Mesenteric fat pad (tissue), 1 donor: ENCODE measurements around the gene SRPK2. TPM values are rescaled to one million over a fixed set of nuclear protein-coding genes. Genes with fewer than 3 reads are reported as not detected.
"Not testable (repeated sequence)": the region's sequence is repeated elsewhere in the genome, so short reads cannot be mapped to it uniquely, and the experiment has no call there.

Experiments
- DNase-seq: peaks from one replicate; pipeline ENCODE4 v3.0.0-alpha.2; 2020; ENCODE audit warnings: low spot score
- total RNA-seq: library from RNA; stranded (reverse); fragmentation: NEBNext Ultra II Directional; extraction: Animal tissue kit (Norgen Biotek cat#: 25700); gene quantifications from one replicate; pipeline ENCODE4 v1.2.1, GENCODE V29; 2021
- donor health status: DM: yes; HTN: yes; CAD: no.

The SRPK2 gene
- total RNA-seq, 1 donor from 2014 or later = 42.5 TPM

DNA sequence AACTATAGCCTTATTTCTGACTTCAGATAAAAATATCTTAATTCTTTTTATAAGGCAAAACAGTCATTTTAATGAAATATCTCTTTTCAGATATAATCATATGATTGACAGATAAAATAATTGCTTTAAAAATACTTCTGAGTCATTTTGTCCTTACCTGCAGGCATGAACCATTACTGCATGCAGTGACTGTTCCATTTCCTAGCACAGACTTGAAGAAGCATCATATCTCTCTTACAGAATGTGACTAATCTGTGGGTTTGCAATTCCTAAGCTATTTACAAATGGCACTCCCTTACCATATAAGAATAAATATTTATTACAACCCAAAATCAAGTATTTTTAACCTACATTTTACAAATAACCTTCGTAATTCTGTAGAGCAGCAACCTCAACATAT, 120.7 kb downstream of the SRPK2 start:
- DNase-seq = no peak

DNA sequence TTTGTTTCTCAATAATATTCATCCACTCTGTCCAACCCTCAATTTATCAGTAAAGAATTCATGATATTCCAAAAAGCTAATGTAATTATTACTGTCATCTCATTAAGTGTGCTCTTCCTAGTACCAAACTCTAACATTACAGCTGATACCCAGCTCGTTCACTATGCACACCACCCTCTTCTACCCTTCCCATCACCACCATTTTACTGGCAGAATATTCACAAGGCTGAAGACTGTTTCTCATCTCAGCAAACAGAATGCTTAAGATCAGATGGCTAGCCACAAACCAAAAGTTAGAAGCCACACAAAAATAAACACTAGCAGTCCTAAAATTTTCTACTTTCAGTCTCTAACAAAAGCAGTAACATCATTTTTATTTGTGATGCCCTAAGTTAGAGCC, 121.5 kb downstream of the SRPK2 start:
- no peak for DNase-seq

DNA sequence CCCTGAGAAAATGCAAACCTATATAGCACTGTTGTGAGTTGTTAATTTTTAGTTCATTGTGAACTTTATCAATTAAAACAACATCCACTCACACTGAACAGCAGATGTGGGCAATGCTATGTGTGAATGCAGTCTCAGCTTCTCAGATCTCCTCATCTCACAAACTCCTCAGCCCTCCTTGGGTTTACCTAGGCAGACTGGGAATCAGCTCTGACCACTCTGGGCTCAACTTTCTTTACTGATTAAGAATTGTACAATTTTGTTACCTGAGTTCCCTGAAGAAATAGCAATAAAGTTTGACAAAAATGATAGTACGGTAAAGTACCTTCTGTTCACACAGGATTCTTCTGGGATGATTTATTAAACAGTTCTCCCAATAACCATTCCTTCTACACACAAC, 124.0 kb downstream of the SRPK2 start:
- no peak for DNase-seq

DNA sequence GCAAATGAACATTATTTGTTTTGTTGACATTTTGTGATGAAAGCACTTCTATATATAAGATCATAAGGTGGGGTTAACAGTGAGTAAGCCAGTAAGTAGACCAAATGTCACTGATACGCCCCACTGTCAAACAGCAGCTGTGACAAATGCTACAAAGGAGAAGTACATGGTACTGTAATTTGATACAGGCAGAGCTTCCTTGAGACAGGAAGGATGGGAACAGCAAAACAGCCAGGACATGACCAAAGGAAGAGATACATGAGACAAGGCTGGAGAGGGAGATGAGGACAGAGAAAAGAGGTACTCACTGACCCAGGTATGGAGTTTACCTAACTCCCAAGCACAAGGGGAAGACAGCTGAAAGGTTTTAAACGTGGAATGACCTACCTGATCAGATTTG, 127.0 kb downstream of the SRPK2 start:
- DNase-seq = no peak

DNA sequence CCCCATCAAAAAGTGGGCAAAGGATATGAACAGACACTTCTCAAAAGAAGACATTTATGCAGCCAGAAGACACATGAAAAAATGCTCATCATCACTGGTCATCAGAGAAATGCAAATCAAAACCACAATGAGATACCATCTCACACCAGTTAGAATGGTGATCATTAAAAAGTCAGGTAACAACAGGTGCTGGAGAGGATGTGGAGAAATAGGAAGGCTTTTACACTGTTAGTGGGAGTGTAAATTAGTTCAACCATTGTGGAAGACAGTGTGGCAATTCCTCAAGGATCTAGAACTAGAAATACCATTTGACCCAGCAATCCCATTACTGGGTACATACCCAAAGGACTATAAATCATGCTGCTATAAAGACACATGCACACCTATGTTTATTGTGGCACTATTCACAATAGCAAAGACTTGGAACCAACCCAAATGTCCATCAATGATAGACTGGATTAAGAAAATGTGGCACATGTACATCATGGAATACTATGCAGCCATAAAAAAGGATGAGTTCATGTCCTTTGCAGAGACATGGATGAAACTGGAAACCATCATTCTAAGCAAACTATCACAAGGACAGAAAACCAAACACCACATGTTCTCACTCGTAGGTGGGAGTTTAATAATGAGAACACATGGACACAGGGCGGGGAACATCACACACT, 128.4 kb downstream of the SRPK2 start:
- not testable (repeated sequence) for DNase-seq

DNA sequence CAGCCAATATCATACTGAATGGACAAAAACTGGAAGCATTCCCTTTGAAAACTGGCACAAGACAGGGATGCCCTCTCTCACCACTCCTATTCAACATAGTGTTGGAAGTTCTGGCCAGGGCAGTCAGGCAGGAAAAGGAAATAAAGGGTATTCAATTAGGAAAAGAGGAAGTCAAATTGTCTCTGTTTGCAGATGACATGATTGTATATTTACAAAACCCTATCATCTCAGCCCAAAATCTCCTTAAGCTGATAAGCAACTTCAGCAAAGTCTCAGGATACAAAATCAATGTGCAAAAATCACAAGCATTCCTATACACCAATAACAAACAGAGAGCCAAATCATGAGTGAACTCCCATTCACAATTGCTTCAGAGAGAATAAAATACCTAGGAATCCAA, 129.8 kb downstream of the SRPK2 start:
- not testable (repeated sequence) for DNase-seq

DNA sequence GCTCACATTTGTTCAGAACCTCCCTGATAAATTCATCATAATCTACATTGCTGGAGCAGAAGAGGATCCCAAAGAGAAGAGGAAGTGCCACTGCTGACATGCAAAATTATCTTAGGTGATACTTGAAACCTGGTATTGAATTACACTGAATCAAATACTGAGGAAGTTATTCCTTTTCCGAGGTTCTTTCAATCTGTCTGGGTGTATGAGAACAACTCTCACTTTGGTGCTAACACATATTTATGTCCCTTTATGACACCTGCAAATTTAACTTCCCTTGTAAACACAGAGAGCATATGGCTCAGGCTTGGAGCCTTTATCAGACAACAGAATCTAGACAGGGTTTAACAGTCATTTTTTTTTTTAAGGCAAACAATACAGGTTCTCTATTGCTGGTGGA, 131.4 kb downstream of the SRPK2 start:
- no peak for DNase-seq

DNA sequence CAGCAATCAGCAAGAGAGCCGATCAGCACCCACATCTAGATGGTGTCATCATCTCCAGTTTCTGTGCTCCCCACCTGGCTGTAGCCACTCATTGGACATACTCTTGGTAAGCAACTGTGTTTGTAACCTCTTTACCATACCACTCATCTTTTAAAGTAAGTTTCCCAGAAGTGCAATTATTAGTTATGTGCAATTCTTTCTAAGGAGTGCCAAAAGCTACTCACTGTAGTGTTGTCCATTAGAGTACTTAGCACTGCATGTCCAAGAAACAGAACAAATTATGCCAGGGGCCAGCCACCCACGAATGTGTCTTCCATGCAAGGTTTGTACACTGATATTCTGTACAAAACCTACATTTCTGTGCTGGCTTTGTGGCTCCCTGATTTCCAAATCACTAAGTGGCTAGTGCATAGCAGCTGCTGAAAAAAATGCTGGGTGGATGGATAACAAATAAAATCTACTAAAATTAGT, 131.9 kb downstream of the SRPK2 start:
- no peak for DNase-seq

DNA sequence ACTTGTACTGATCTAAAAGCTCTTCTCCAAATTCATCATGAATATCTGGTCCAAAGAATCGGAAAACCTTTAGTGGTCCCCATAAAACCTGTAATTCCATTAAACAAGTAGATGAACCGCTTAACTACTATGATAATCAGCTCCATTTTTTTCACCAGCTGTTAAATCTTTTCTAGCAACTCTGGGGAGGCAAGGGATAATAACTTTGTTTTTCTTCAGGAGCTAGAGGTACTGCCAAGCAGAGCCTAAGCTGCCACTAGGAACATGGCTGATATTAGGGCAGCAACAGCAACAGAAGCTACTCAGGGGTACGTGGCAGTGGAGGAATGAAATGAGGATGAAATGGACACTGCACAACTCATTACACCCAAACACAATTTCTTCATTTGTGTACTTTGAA, 138.0 kb downstream of the SRPK2 start:
- no peak for DNase-seq

DNA sequence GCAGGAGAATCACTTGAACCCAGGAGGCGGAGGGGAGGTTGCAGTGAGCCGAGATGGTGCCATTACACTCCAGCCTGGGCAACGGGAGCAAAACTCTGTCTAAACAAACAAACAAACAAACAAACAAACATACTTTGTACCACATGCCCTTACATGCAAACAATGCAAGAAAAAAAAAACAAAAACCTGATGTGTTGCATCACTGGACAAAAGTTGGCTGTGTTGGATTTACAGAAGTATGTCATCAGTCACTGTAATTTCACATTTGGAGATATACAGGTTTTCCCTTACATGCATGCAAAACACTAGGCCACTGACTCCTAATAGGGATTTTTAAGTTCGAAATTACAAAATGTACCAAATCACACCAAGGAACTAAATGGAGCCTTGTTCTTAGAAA, 138.5 kb downstream of the SRPK2 start:
- no peak for DNase-seq

DNA sequence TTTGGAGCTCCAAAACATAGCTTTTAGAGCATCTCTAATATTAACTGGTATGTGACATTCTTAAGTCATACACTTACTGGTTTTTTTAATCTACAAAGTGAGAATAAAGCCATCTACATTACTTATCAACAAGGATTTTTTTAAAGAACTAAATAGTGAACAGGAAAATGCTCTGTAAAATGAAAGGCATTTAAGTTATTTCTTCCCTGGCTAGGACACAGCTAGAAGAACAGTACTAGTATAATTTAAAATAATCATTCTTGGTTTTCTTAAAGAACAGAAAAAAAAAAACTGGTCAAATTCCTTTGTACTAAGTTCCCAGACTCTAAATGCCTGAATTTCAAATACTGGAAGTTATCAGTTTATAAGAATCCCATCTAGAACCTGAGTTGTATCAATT, 139.5 kb downstream of the SRPK2 start:
- DNase-seq = no peak

DNA sequence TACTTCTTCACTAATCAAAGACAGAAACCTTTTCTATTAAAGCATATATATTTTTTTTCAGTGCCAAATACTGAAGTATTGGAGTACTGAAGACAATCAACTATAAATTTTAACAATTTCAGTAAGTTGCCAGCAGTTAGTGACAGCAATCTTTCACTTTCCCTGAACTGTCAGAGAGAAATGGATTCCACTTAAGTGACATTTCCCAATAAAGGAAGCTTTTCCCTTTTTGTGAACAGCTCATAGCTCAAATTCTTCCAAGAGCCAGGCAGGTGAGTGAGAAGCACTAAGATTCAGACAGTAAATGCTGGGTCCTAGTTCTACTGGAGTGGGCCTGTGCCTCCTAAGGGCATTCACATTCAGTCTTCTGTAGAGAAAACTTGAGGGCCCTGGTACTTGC, 142.0 kb downstream of the SRPK2 start:
- no peak for DNase-seq

DNA sequence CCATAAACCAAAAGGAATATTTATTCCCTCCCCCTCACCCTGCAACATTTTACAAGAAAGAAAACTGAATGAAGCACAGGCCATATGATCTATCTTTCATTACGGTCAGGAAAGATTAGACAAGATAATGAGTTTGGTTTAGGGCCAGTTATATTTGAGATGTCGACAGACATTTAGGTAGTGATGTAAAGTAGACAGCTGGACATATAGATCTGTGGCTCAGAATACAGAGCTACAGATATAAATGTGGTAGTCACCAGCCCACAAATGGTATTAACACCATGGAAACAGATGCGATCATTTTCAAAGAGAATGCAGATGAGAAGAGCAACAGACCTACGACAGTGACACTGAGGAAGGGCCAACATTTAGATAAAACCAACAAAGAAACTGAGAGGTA, 142.5 kb downstream of the SRPK2 start:
- DNase-seq = no peak

DNA sequence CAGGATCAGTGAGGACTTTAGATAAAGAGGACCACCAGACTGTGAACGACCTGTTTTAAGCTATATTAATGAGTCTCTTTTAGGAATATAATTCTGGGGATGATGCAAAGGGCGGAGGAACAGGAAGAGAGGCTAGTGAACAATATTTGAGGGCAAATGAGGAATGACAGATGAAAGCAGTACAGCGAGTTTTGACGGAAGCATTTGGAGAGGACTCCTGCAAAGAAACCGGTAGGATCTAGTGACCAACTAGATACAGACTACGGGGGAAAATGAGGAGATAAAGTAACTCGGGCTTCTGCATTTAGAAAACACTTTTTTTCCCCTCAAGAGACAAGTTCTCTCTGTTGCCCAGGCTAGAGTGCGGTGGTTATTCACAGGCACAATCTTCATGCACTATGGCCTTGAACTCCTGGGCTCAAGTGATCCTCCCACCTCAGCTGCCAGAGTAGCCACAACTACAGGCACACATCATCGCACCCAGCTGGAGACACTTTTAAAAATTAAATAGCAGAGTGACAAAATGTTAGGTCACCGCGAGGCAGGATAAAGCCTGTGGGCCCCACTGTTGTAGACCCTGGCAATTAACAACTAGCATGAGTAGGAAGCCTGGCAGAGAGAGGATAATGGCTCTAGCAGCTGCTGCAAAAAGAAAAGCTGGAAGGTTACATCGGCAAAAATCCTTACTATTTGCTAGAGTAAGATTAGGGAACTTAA, 143.2 kb downstream of the SRPK2 start:
- no peak for DNase-seq

DNA sequence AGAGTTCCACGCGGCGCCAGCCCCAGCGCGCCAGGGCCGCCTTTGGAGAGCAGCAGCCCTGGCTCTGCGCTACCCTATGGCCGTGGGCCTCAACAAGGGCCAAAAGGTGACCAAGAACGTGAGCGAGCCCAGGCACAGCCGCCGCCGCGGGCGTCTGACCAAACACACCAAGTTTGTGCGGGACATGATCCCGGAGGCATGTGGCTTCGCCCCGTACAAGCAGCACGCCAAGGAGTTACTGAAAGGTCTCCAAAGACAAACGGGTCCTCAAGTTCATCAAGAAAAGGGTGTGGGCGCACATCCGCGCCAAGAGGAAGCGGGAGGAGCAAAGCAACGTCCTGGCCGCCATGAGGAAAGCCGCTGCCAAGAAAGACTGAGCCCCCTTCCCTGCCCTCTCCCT, 144.1 kb downstream of the SRPK2 start:
- DNase-seq = no peak

DNA sequence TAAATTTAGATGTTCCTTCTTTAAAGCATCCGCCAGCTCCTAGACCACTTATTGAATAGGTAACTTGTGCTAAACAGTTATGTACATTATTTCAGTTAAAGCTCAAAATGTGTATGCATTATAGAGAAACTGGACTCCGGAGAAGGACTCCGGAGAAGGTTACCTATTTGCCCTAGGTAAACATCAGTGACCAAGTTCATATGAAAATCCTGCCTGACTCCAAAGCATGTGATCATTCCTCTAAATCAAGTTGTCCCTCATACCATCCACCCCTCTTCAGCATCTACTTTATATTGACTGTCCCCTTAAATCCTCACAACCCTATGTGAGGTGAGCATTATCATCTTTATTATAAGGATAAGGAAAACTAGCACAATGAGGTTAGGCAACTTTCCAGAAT, 147.5 kb downstream of the SRPK2 start:
- no peak for DNase-seq

DNA sequence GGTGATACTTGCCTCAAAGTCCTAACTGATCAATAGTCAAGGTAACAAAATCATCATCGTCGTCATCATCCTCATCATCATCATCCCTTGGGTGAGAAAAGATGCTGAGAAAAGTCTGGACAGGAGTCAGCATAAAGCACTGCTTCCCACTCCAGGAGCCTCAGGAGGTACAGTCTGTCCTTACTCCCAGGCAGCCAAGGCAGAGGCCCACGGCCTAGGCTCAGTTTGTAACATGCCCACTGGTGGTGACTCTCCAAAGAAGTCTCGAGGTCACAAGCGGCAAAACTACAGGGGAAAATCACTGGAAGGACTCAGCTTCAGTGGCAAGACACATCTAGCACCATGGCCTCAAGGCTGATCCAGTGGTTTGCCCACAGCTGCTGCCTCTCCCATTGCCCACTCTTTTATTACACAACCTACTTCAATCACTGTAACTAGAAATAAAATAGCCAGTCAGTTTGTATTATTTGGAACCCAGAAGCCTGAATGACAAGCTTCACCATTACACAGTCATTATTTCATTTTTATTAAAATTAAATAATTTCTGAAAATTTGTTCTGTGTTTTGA, 150.4 kb downstream of the SRPK2 start:
- DNase-seq = no peak

DNA sequence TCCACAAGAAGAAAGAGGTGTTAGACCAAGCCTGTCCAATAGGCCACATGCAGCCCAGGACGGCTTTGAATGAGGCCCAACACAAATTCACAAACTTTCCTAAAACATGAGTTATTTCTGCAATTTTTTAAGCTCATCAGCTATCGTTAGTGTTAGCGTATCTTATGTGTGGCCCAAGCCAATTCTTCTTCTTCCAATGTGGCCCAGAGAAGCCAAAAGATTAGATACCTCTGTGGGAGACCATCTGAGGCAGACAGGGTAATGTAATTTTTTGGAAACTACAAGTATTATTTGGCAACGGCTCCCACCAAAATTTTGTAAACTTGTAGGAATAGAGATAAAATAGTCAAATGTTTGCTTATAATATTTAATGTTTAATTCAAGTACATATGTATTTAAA, 153.8 kb downstream of the SRPK2 start:
- no peak for DNase-seq

DNA sequence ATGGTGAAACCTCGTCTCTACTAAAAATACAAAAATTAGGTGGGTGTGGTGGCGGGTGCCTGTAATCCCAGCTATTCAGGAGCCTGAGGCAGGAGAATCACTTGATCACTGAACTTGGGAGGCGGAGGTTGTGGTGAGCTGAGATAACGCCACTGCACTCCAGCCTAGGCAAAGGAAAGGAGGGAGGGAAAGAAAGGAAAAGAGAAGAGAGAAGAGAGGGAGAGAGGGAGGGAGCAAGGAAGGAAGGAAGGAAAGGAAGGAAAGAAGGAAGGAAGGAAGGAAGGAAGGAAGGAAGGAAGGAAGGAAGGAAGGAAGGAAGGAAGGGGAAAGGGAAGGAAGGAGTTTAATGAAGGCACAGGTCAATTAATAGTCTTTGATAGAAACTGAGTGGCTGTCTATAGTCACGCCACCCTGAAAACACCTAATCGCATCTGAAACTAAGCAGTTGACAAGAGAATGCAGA, 155.9 kb downstream of the SRPK2 start:
- not testable (repeated sequence) for DNase-seq

DNA sequence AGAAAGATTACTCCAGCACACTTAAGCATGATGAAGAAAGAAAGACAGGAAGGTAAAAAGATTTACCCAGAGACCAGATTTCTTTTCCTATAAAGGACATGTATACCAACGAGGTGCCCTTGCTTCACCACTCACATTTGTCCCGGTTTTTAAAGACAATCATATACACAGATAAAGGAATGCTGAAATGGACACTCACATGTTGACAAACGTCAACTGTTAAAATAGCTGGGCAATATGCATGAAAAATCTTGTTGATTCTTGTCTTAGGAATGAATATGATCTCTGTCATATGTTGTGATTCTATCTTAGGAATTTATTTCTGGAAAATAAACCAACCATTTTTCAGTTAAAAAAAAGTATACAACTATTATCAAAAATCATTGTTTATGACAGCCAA, 158.2 kb downstream of the SRPK2 start:
- no peak for DNase-seq

DNA sequence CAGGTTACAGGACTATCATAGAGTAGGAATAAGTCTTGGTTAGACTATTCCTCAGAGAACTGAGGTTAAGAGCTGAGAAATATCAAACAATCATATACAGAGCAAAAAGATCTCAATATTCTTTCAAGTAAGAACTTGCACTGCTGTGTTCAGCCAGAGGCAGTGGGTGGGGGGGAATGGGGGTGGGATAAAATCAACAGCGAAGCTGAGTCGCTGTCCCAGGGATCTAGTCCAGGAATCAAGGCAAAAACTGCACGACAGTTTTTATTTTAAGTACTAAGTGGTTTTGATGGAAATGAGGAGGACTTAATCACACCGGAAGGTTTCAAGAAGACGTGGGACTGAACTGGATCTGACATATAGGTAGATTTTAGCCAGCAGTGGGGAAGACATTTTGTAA, 159.1 kb downstream of the SRPK2 start:
- no peak for DNase-seq

DNA sequence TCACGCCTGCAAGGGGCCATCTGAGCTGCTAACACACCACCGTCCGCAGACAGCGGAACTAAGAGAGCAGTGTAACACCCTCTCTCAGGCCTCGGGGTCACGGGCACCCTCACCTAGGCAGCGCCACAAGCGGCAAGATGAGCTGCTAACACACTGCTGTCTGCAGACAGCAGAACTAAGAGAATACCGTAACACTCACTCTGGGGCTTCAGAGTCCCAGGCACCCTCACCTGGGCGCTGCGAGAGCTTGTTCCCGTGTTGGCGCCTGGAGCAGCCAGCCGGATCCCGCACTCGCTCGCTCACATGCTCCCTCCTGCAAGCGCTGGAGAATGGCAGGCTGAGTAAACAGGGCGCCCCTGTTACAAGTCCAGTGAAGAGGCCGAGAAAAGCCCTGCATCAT, 160.2 kb downstream of the SRPK2 start:
- DNase-seq = no peak

DNA sequence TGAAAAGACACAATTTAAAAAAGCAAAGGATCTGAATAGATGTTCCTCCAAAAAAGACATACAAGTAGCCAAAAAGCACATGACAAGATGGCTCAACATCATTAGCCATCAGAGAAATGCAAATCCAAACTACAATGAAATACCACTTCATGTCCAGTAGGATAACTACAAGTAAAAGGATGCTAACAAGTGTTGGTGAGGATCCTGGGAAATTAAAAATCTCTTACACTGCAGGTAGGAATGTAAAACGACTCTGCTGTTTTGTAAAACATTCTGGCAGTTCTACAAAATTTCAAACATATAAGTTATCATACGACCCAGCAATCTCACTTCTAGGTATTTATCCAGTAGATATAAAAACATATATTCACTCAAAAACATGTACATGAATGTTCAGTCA, 161.3 kb downstream of the SRPK2 start:
- no peak for DNase-seq
